HEK293 (cell line): Measurements from ENCODE around the gene SLC4A1AP.

Source experiments
- ZNF140 ChIP-seq: fragments of 450-650 bp; formaldehyde crosslinking; IDR thresholded peaks from 2 replicates; pipeline ENCODE4 v1.5.1; 2016; ENCODE audit warnings: missing biosample characterization, missing genetic modification characterization
- ZNF416 ChIP-seq: fragments of 450-650 bp; formaldehyde crosslinking; IDR thresholded peaks from 2 replicates; pipeline ENCODE4 v1.5.1; 2016; ENCODE audit warnings: missing biosample characterization, missing genetic modification characterization
- TF ChIP-seq, protein P1 (sequence below): fragments of 450-650 bp; formaldehyde crosslinking; IDR thresholded peaks from 2 replicates; pipeline ENCODE4 v1.5.1; 2016; ENCODE audit warnings: missing biosample characterization, missing genetic modification characterization
- TF ChIP-seq, protein P2 (sequence below): fragments of 450-650 bp; IDR thresholded peaks from 2 replicates; pipeline ENCODE4 v1.5.1; 2018; ENCODE audit warnings: missing biosample characterization, missing genetic modification characterization
- TF ChIP-seq, protein P3 (sequence below): fragments of 450-650 bp; formaldehyde crosslinking; IDR thresholded peaks from 2 replicates; pipeline ENCODE4 v1.5.1; 2016; ENCODE audit warnings: missing biosample characterization, missing genetic modification characterization
- TF ChIP-seq, protein P4 (sequence below): fragments of 450-650 bp; formaldehyde crosslinking; IDR thresholded peaks from 2 replicates; pipeline ENCODE4 v1.5.1; 2016; ENCODE audit warnings: missing biosample characterization, missing genetic modification characterization, low read depth

DNA sequence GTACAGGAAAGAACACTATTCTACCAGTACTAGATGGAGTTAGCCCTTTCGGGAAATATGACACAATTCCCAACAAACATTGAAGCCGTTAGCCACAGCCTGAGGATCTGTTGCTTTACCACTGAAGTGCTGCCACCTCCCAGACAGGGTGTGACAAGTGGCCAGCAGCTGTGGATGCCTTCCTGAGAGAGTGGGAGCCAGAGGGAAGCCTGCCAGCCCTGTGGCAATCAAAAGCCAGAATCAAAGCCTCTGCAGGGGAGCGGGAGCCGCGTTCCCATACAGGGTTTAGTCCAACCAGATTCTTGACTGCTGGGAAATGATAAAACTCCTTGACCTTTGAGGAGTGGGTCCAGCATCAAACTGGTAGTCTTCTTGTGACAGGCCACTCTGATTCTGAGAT, 38.0 kb downstream of the SLC4A1AP start:
- TF ChIP-seq ZNF416 (tag by site-specific recombination) (no peak), ZNF140 (tag by site-specific recombination) (no peak)
- TF ChIP-seq, protein P1, sequence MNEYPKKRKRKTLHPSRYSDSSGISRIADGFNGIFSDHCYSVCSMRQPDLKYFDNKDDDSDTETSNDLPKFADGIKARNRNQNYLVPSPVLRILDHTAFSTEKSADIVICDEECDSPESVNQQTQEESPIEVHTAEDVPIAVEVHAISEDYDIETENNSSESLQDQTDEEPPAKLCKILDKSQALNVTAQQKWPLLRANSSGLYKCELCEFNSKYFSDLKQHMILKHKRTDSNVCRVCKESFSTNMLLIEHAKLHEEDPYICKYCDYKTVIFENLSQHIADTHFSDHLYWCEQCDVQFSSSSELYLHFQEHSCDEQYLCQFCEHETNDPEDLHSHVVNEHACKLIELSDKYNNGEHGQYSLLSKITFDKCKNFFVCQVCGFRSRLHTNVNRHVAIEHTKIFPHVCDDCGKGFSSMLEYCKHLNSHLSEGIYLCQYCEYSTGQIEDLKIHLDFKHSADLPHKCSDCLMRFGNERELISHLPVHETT (tag by site-specific recombination): no peak
- TF ChIP-seq, protein P2, sequence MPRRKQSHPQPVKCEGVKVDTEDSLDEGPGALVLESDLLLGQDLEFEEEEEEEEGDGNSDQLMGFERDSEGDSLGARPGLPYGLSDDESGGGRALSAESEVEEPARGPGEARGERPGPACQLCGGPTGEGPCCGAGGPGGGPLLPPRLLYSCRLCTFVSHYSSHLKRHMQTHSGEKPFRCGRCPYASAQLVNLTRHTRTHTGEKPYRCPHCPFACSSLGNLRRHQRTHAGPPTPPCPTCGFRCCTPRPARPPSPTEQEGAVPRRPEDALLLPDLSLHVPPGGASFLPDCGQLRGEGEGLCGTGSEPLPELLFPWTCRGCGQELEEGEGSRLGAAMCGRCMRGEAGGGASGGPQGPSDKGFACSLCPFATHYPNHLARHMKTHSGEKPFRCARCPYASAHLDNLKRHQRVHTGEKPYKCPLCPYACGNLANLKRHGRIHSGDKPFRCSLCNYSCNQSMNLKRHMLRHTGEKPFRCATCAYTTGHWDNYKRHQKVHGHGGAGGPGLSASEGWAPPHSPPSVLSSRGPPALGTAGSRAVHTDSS (tag by site-specific recombination): no peak
- TF ChIP-seq, protein P3, sequence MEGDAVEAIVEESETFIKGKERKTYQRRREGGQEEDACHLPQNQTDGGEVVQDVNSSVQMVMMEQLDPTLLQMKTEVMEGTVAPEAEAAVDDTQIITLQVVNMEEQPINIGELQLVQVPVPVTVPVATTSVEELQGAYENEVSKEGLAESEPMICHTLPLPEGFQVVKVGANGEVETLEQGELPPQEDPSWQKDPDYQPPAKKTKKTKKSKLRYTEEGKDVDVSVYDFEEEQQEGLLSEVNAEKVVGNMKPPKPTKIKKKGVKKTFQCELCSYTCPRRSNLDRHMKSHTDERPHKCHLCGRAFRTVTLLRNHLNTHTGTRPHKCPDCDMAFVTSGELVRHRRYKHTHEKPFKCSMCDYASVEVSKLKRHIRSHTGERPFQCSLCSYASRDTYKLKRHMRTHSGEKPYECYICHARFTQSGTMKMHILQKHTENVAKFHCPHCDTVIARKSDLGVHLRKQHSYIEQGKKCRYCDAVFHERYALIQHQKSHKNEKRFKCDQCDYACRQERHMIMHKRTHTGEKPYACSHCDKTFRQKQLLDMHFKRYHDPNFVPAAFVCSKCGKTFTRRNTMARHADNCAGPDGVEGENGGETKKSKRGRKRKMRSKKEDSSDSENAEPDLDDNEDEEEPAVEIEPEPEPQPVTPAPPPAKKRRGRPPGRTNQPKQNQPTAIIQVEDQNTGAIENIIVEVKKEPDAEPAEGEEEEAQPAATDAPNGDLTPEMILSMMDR: no peak
- TF ChIP-seq, protein P4, sequence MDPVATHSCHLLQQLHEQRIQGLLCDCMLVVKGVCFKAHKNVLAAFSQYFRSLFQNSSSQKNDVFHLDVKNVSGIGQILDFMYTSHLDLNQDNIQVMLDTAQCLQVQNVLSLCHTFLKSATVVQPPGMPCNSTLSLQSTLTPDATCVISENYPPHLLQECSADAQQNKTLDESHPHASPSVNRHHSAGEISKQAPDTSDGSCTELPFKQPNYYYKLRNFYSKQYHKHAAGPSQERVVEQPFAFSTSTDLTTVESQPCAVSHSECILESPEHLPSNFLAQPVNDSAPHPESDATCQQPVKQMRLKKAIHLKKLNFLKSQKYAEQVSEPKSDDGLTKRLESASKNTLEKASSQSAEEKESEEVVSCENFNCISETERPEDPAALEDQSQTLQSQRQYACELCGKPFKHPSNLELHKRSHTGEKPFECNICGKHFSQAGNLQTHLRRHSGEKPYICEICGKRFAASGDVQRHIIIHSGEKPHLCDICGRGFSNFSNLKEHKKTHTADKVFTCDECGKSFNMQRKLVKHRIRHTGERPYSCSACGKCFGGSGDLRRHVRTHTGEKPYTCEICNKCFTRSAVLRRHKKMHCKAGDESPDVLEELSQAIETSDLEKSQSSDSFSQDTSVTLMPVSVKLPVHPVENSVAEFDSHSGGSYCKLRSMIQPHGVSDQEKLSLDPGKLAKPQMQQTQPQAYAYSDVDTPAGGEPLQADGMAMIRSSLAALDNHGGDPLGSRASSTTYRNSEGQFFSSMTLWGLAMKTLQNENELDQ: no peak
